ENCODE measurements around the gene RPS27A. TPM values are rescaled to one million over a fixed set of nuclear protein-coding genes. Genes with fewer than 3 reads are reported as not detected.

The RPS27A gene
- total and polyA plus RNA-seq, 10 of the 15 experiments (the other 5 are each of a cell fraction or from before 2014, with no cell fraction given), result 1,460 to 4,705 (median 1,996) TPM

GRCh38 chr2:55283083-55283482, 50.6 kb downstream of the RPS27A start (continued):
- TF ChIP-seq, protein P1, sequence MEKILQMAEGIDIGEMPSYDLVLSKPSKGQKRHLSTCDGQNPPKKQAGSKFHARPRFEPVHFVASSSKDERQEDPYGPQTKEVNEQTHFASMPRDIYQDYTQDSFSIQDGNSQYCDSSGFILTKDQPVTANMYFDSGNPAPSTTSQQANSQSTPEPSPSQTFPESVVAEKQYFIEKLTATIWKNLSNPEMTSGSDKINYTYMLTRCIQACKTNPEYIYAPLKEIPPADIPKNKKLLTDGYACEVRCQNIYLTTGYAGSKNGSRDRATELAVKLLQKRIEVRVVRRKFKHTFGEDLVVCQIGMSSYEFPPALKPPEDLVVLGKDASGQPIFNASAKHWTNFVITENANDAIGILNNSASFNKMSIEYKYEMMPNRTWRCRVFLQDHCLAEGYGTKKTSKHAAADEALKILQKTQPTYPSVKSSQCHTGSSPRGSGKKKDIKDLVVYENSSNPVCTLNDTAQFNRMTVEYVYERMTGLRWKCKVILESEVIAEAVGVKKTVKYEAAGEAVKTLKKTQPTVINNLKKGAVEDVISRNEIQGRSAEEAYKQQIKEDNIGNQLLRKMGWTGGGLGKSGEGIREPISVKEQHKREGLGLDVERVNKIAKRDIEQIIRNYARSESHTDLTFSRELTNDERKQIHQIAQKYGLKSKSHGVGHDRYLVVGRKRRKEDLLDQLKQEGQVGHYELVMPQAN (conservative IDR thresholded peaks at IDR 0.05), result no peak
- no peak for TF ChIP-seq YY1 (IDR thresholded peaks at IDR 0.05; ENCODE audit: low read depth, low read length)
- no peak for TF ChIP-seq NFYB (IDR thresholded peaks at IDR 0.05; ENCODE audit: insufficient read depth, low read depth, low read length)
- no peak for TF ChIP-seq SMAD1 (IDR thresholded peaks at IDR 0.05; ENCODE audit: low read depth, partially characterized antibody)
- TF ChIP-seq, protein P2, sequence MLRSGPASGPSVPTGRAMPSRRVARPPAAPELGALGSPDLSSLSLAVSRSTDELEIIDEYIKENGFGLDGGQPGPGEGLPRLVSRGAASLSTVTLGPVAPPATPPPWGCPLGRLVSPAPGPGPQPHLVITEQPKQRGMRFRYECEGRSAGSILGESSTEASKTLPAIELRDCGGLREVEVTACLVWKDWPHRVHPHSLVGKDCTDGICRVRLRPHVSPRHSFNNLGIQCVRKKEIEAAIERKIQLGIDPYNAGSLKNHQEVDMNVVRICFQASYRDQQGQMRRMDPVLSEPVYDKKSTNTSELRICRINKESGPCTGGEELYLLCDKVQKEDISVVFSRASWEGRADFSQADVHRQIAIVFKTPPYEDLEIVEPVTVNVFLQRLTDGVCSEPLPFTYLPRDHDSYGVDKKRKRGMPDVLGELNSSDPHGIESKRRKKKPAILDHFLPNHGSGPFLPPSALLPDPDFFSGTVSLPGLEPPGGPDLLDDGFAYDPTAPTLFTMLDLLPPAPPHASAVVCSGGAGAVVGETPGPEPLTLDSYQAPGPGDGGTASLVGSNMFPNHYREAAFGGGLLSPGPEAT (IDR thresholded peaks at IDR 0.05; ENCODE audit: low read depth), result no peak

Other genes starting within 250 kb of the RPS27A start
- 55.5 and 56.0 TPM in 2 replicates for gene RTN4, start 182.2 kb upstream of the RPS27A start, total RNA-seq (2014; rRNA removed)
- 65.5 and 69.7 TPM in 2 replicates for gene RTN4, start 182.2 kb upstream of the RPS27A start, total RNA-seq (2014; rRNA removed; fragmentation: Illumina TruSeq; extraction: Trizol)
- 133 TPM in 2 replicates for gene RTN4, start 182.2 kb upstream of the RPS27A start, total RNA-seq (2021)
- gene RTN4, start 182.2 kb upstream of the RPS27A start, polyA plus RNA-seq (2011; rRNA removed), result 94.3 and 135 TPM in 2 replicates
- gene RTN4, start 182.2 kb upstream of the RPS27A start, polyA plus RNA-seq (2014; fragmentation: Illumina TruSeq; extraction: Trizol), result 130 and 166 TPM in 2 replicates
- 100 to 1,000 TPM in 1 of 2 experiments, 10 to 100 TPM in 1; 68.0 to 112 TPM for gene RTN4, start 182.2 kb upstream of the RPS27A start, polyA plus RNA-seq (2014; fragmentation: Nextera tagmentation; extraction: Ambion mirVana)
- 71.2 and 72.6 TPM in 2 replicates for gene RTN4, start 182.2 kb upstream of the RPS27A start, polyA plus RNA-seq (2014; rRNA removed)
- gene RTN4, start 182.2 kb upstream of the RPS27A start, polyA plus RNA-seq (2016; fragmentation: Nextera tagmentation; extraction: Ambion mirVana), result 10 to 100 TPM; 78.4 to 88.1 TPM
- gene CLHC1, start 395 bp upstream of the RPS27A start, total RNA-seq (2014; rRNA removed), result 3.2 and 6.2 TPM in 2 replicates
- 6.1 and 8.7 TPM in 2 replicates for gene CLHC1, start 395 bp upstream of the RPS27A start, total RNA-seq (2014; rRNA removed; fragmentation: Illumina TruSeq; extraction: Trizol)
- 4.0 and 6.2 TPM in 2 replicates for gene CLHC1, start 395 bp upstream of the RPS27A start, total RNA-seq (2021)
- 6.8 and 10.1 TPM in 2 replicates for gene CLHC1, start 395 bp upstream of the RPS27A start, polyA plus RNA-seq (2011; rRNA removed)
- 3.5 and 4.0 TPM in 2 replicates for gene CLHC1, start 395 bp upstream of the RPS27A start, polyA plus RNA-seq (2014; fragmentation: Illumina TruSeq; extraction: Trizol)
- gene CLHC1, start 395 bp upstream of the RPS27A start, polyA plus RNA-seq (2014; fragmentation: Nextera tagmentation; extraction: Ambion mirVana), result 1 to 10 TPM; 2.6 to 3.2 TPM
- gene CLHC1, start 395 bp upstream of the RPS27A start, polyA plus RNA-seq (2014; rRNA removed), result 5.1 and 5.7 TPM in 2 replicates
- gene CLHC1, start 395 bp upstream of the RPS27A start, polyA plus RNA-seq (2016; fragmentation: Nextera tagmentation; extraction: Ambion mirVana), result 1 to 10 TPM; 4.3 to 5.6 TPM
- 34.2 and 38.5 TPM in 2 replicates for gene MTIF2, start 36.5 kb downstream of the RPS27A start, total RNA-seq (2014; rRNA removed)
- 62.1 and 63.7 TPM in 2 replicates for gene MTIF2, start 36.5 kb downstream of the RPS27A start, total RNA-seq (2014; rRNA removed; fragmentation: Illumina TruSeq; extraction: Trizol)
- 33.4 and 34.1 TPM in 2 replicates for gene MTIF2, start 36.5 kb downstream of the RPS27A start, total RNA-seq (2021)
- gene MTIF2, start 36.5 kb downstream of the RPS27A start, polyA plus RNA-seq (2011; rRNA removed), result 40.8 and 65.5 TPM in 2 replicates
- gene MTIF2, start 36.5 kb downstream of the RPS27A start, polyA plus RNA-seq (2014; fragmentation: Illumina TruSeq; extraction: Trizol), result 50.2 and 57.4 TPM in 2 replicates
- 10 to 100 TPM; 26.4 to 39.2 TPM for gene MTIF2, start 36.5 kb downstream of the RPS27A start, polyA plus RNA-seq (2014; fragmentation: Nextera tagmentation; extraction: Ambion mirVana)
- 25.5 and 30.9 TPM in 2 replicates for gene MTIF2, start 36.5 kb downstream of the RPS27A start, polyA plus RNA-seq (2014; rRNA removed)
- gene MTIF2, start 36.5 kb downstream of the RPS27A start, polyA plus RNA-seq (2016; fragmentation: Nextera tagmentation; extraction: Ambion mirVana), result 10 to 100 TPM; 45.4 to 46.1 TPM
- 45.9 and 57.3 TPM in 2 replicates for gene CCDC88A, start 187.2 kb downstream of the RPS27A start, total RNA-seq (2014; rRNA removed)
- gene CCDC88A, start 187.2 kb downstream of the RPS27A start, total RNA-seq (2014; rRNA removed; fragmentation: Illumina TruSeq; extraction: Trizol), result 71.6 and 74.9 TPM in 2 replicates
- 56.6 and 65.1 TPM in 2 replicates for gene CCDC88A, start 187.2 kb downstream of the RPS27A start, total RNA-seq (2021)
- 1.8 and 3.0 TPM in 2 replicates for gene CCDC88A, start 187.2 kb downstream of the RPS27A start, polyA plus RNA-seq (2011; rRNA removed)
- 57.0 and 76.9 TPM in 2 replicates for gene CCDC88A, start 187.2 kb downstream of the RPS27A start, polyA plus RNA-seq (2014; fragmentation: Illumina TruSeq; extraction: Trizol)
- 10 to 100 TPM; 27.7 to 30.2 TPM for gene CCDC88A, start 187.2 kb downstream of the RPS27A start, polyA plus RNA-seq (2014; fragmentation: Nextera tagmentation; extraction: Ambion mirVana)
- gene CCDC88A, start 187.2 kb downstream of the RPS27A start, polyA plus RNA-seq (2014; rRNA removed), result 28.1 and 31.8 TPM in 2 replicates
- gene CCDC88A, start 187.2 kb downstream of the RPS27A start, polyA plus RNA-seq (2016; fragmentation: Nextera tagmentation; extraction: Ambion mirVana), result 10 to 100 TPM; 45.8 to 52.4 TPM

Data from GM12878 (cell line).